GM19397 (cell line): Measurements from ENCODE around the gene ANO6.
"Not testable (repeated sequence)": the region's sequence is repeated elsewhere in the genome, so short reads cannot be mapped to it uniquely, and the experiment has no call there.

Source experiments
- ATAC-seq: cut with Tn5 transposase; IDR thresholded peaks from one replicate; pipeline ENCODE4 v1.9.1; 2021; ENCODE audit warnings: mild to moderate bottlenecking, moderate library complexity; ENCODE audit not compliant: unreplicated experiment

Gene ANO6

GRCh38 chr12:45235087-45236025, 19.5 kb downstream of the ANO6 start:
- ATAC-seq: no peak

GRCh38 chr12:45236383-45236782, 20.5 kb downstream of the ANO6 start:
- not testable (repeated sequence) for ATAC-seq

- ATAC-seq: no peak
Measured at GRCh38 chr12:45242180-45242579, 26.3 kb downstream of the ANO6 start.

- ATAC-seq: no peak
Measured at GRCh38 chr12:45243963-45244362, 28.1 kb downstream of the ANO6 start.

- ATAC-seq: no peak
Measured at GRCh38 chr12:45244561-45245343, 28.9 kb downstream of the ANO6 start.

- ATAC-seq: no peak
Measured at GRCh38 chr12:45246236-45246635, 30.3 kb downstream of the ANO6 start.

- ATAC-seq: no peak
Measured at GRCh38 chr12:45247589-45247988, 31.7 kb downstream of the ANO6 start.

GRCh38 chr12:45248095-45248494, 32.2 kb downstream of the ANO6 start:
- no peak for ATAC-seq

GRCh38 chr12:45254254-45254653, 38.4 kb downstream of the ANO6 start:
- ATAC-seq: no peak

- no peak for ATAC-seq
Measured at GRCh38 chr12:45256721-45257120, 40.8 kb downstream of the ANO6 start.

GRCh38 chr12:45257185-45257930, 41.5 kb downstream of the ANO6 start:
- ATAC-seq: peak; percentile 82

- no peak for ATAC-seq
Measured at GRCh38 chr12:45259675-45260074, 43.8 kb downstream of the ANO6 start.

GRCh38 chr12:45260104-45260815, 44.4 kb downstream of the ANO6 start:
- no peak for ATAC-seq

GRCh38 chr12:45260854-45261253, 45.0 kb downstream of the ANO6 start:
- no peak for ATAC-seq

GRCh38 chr12:45262185-45262584, 46.3 kb downstream of the ANO6 start:
- ATAC-seq: not testable (repeated sequence)

- no peak for ATAC-seq
Measured at GRCh38 chr12:45263587-45263986, 47.7 kb downstream of the ANO6 start.

GRCh38 chr12:45268672-45269411, 52.9 kb downstream of the ANO6 start:
- no peak for ATAC-seq

- no peak for ATAC-seq
Measured at GRCh38 chr12:45269412-45269751, 53.5 kb downstream of the ANO6 start.

- no peak for ATAC-seq
Measured at GRCh38 chr12:45270951-45271350, 55.1 kb downstream of the ANO6 start.

- ATAC-seq: no peak
Measured at GRCh38 chr12:45273717-45274271, 57.9 kb downstream of the ANO6 start.
